ENCODE measurements around the gene PLSCR4. TPM values are rescaled to one million over a fixed set of nuclear protein-coding genes. Genes with fewer than 3 reads are reported as not detected.

Gene PLSCR4
- polyA plus RNA-seq, 1 of the 3 experiments (the other 2 are of a cell fraction), result 0.05 TPM

DNA sequence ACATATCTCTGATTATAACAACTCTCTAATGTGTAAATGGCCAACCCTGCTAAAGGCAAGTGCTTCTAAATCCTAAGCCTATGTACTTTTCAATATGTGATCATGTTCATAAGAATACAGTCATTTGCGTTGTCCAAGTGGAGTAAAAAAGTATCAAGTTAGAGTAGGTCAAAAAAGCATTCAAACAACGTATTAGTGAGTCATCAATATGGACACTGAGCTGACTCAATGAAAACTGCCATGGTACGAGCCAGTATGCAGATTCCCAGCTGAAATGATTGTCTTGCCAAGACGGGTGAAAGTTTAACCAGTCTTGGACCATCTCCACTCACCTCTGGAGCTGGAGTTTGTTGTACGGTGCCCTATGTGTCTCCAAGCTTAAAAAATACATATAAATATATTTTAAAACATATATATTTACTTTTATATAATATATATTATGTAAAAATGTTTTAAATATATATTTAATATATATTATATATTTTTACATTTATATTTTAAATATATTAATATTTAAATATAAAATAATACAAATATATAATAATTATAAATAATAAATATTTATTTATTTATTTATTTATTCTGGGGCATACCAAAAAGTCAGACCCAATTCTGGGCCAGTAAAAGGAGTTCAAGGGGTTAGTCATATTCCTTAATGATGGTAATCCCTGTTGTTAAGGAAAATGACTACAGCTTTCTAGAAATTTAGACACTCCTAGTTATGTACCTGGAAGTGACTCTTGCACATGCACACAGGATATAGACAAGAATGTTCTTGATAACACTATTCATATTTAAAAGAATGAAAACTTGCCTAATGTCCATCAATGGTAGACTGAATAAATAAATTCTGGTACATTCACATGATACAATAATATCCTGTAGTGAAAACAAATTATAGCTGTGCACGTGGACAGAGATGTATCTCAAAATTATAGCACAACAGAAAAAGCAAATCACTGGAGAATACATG is 27.2 kb downstream of the PLSCR4 start (continued):
- TF ChIP-seq FOXM1 (IDR thresholded peaks at IDR 0.05; ENCODE audit: low read depth) (no peak), RFX5 (IDR thresholded peaks at IDR 0.05; ENCODE audit: low read length) (no peak), TAF1 (IDR thresholded peaks at IDR 0.05; ENCODE audit: borderline replicate concordance, low read depth, low read length) (no peak), TEAD4 (IDR thresholded peaks at IDR 0.05; ENCODE audit: borderline replicate concordance, insufficient read depth) (no peak), MXI1 (IDR thresholded peaks at IDR 0.05; ENCODE audit: low read depth, low read length) (no peak), NFIC (IDR thresholded peaks at IDR 0.05; ENCODE audit: borderline replicate concordance) (no peak), GABPA (IDR thresholded peaks at IDR 0.05; ENCODE audit: low read depth) (no peak)

GRCh38 chr3:146222204-146223046 is 28.5 kb downstream of the PLSCR4 start:
- H3K36me3 ChIP-seq (replicated peaks in 1 of 2; ENCODE audit: control insufficient read depth in 1 of 2, insufficient read depth in 2 of 2, low read length in 1 of 2), result no peaks in the 10 kb centered on the region
- H4K20me1 ChIP-seq (ENCODE audit: insufficient read depth), result no peaks in the 10 kb centered on the region
- H3K4me3 ChIP-seq (ENCODE audit: low read depth in 2 of 2, low read length in 1 of 2), result no peak overlapping the region
- no peaks in the 10 kb centered on the region for H3K79me2 ChIP-seq (ENCODE audit: insufficient read depth)
- ChIA-PET CTCF (no interaction called here), POLR2A (no interaction called here)
- H3K27me3 ChIP-seq (ENCODE audit: insufficient read depth), result no peaks in the 10 kb centered on the region
- TF ChIP-seq, protein P1, sequence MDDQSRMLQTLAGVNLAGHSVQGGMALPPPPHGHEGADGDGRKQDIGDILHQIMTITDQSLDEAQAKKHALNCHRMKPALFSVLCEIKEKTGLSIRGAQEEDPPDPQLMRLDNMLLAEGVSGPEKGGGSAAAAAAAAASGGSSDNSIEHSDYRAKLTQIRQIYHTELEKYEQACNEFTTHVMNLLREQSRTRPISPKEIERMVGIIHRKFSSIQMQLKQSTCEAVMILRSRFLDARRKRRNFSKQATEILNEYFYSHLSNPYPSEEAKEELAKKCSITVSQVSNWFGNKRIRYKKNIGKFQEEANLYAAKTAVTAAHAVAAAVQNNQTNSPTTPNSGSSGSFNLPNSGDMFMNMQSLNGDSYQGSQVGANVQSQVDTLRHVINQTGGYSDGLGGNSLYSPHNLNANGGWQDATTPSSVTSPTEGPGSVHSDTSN (IDR thresholded peaks at IDR 0.05), result no peak
- TF ChIP-seq MXI1 (IDR thresholded peaks at IDR 0.05; ENCODE audit: low read depth, low read length) (no peak), SMC3 (IDR thresholded peaks at IDR 0.05; ENCODE audit: low read depth, low read length) (no peak), EZH2phosphoT487 (IDR thresholded peaks at IDR 0.05; ENCODE audit: borderline replicate concordance, low read depth) (no peak), JUND (IDR thresholded peaks at IDR 0.05) (no peak), RCOR1 (IDR thresholded peaks at IDR 0.05; ENCODE audit: low read length) (no peak), FOSL2 (IDR thresholded peaks at IDR 0.05; ENCODE audit: borderline replicate concordance, low read depth) (no peak), GABPA (IDR thresholded peaks at IDR 0.05; ENCODE audit: low read depth) (no peak), FOXJ3 (CRISPR knock-in tag; IDR thresholded peaks at IDR 0.05) (no peak), SIN3A (IDR thresholded peaks at IDR 0.05; ENCODE audit: borderline replicate concordance, low read depth, low read length) (no peak)
- TF ChIP-seq, protein P2, sequence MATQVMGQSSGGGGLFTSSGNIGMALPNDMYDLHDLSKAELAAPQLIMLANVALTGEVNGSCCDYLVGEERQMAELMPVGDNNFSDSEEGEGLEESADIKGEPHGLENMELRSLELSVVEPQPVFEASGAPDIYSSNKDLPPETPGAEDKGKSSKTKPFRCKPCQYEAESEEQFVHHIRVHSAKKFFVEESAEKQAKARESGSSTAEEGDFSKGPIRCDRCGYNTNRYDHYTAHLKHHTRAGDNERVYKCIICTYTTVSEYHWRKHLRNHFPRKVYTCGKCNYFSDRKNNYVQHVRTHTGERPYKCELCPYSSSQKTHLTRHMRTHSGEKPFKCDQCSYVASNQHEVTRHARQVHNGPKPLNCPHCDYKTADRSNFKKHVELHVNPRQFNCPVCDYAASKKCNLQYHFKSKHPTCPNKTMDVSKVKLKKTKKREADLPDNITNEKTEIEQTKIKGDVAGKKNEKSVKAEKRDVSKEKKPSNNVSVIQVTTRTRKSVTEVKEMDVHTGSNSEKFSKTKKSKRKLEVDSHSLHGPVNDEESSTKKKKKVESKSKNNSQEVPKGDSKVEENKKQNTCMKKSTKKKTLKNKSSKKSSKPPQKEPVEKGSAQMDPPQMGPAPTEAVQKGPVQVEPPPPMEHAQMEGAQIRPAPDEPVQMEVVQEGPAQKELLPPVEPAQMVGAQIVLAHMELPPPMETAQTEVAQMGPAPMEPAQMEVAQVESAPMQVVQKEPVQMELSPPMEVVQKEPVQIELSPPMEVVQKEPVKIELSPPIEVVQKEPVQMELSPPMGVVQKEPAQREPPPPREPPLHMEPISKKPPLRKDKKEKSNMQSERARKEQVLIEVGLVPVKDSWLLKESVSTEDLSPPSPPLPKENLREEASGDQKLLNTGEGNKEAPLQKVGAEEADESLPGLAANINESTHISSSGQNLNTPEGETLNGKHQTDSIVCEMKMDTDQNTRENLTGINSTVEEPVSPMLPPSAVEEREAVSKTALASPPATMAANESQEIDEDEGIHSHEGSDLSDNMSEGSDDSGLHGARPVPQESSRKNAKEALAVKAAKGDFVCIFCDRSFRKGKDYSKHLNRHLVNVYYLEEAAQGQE (IDR thresholded peaks at IDR 0.05; ENCODE audit: low read depth, low read length), result no peak
- TF ChIP-seq, protein P3, sequence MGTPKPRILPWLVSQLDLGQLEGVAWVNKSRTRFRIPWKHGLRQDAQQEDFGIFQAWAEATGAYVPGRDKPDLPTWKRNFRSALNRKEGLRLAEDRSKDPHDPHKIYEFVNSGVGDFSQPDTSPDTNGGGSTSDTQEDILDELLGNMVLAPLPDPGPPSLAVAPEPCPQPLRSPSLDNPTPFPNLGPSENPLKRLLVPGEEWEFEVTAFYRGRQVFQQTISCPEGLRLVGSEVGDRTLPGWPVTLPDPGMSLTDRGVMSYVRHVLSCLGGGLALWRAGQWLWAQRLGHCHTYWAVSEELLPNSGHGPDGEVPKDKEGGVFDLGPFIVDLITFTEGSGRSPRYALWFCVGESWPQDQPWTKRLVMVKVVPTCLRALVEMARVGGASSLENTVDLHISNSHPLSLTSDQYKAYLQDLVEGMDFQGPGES (IDR thresholded peaks at IDR 0.05; ENCODE audit: low read depth, low read length), result no peak
- no peaks in the 10 kb centered on the region for H3K9me3 ChIP-seq
- no peak for DNase-seq
- 3% methylated on average over 9 of the region's 9 CpGs for WGBS (ENCODE audit: low lambda C conversion rate)
- H2AFZ ChIP-seq (ENCODE audit: low read depth), result no peak overlapping the region
- no peaks in the 10 kb centered on the region for H3K4me1 ChIP-seq (ENCODE audit: control insufficient read depth in 1 of 2, insufficient read depth in 2 of 2, low read depth in 1 of 2, low read length in 1 of 2)
- H3K9me2 ChIP-seq, result no peaks in the 10 kb centered on the region
- H3K4me2 ChIP-seq, result no peak overlapping the region
- no peak overlapping the region for H3K27ac ChIP-seq (ENCODE audit: low read depth in 2 of 2, low read length in 1 of 2)
- no peaks in the 10 kb centered on the region for H3F3A ChIP-seq (replicated peaks; ENCODE audit: insufficient read depth)
- no peak overlapping the region for H3K9ac ChIP-seq
